Right renal pelvis (tissue), 4 donors: ENCODE results near the gene POLR2E. TPM values are rescaled to one million over a fixed set of nuclear protein-coding genes. Genes with fewer than 3 reads are reported as not detected.

Experiments
- DNase-seq, 4 donors: peaks; one replicate each; pipeline ENCODE4 v3.0.0-alpha.2; 2013; ENCODE audit warnings: low read depth in 4 of 4, low spot score in 3 of 4, missing footprints in 1 of 4
- polyA plus RNA-seq, 4 donors: library from polyadenylated mRNA; unstranded; fragments of 120-200 nt; gene quantifications; one replicate each; pipeline ENCODE4 v1.2.1, GENCODE V29; 2013; ENCODE audit not compliant: insufficient read length in 4 of 4

POLR2E gene
- polyA plus RNA-seq, 4 donors: 134 to 181 (median 142) TPM

- DNase-seq: no peak
These were observed 12.8 kb downstream of the POLR2E start for GRCh38 chr19:1082165-1082927.

- no peak for DNase-seq
These were observed 13.6 kb downstream of the POLR2E start for GRCh38 chr19:1081301-1082164.

- DNase-seq: no peak
These were observed 14.6 kb downstream of the POLR2E start for GRCh38 chr19:1080360-1081161.

- no peak for DNase-seq
These were observed 15.5 kb downstream of the POLR2E start for GRCh38 chr19:1079566-1080111.

- DNase-seq: no peak
These were observed 18.2 kb downstream of the POLR2E start for GRCh38 chr19:1076951-1077350.

GRCh38 chr19:1076046-1076386 lies 19.2 kb downstream of the POLR2E start:
- DNase-seq: no peak

- no peak for DNase-seq
These were observed 20.5 kb downstream of the POLR2E start for GRCh38 chr19:1074544-1075283.

GRCh38 chr19:1073956-1074517 lies 21.1 kb downstream of the POLR2E start:
- no peak for DNase-seq

GRCh38 chr19:1073063-1073955 lies 21.9 kb downstream of the POLR2E start:
- DNase-seq: no peak

- DNase-seq: no peak
These were observed 22.7 kb downstream of the POLR2E start for GRCh38 chr19:1072371-1073015.

GRCh38 chr19:1070931-1071791 lies 24.0 kb downstream of the POLR2E start:
- DNase-seq: no peak

- DNase-seq: no peak
These were observed 24.6 kb downstream of the POLR2E start for GRCh38 chr19:1070576-1070930.

- no peak for DNase-seq
These were observed 26.0 kb downstream of the POLR2E start for GRCh38 chr19:1069009-1069779.

- DNase-seq: no peak
These were observed 26.9 kb downstream of the POLR2E start for GRCh38 chr19:1068009-1069001.

GRCh38 chr19:1067341-1067957 lies 27.7 kb downstream of the POLR2E start:
- DNase-seq: no peak
